Neural progenitor cell (in vitro differentiated cells): ENCODE measurements around the gene GPR37L1.
A peak's percentile ranks its signal among the peaks of the same experiment; 100 is the strongest.

Experiments used
- EZH2 ChIP-seq: fragments of 200-600 bp; sonication (generic); IDR thresholded peaks from 2 replicates; pipeline ENCODE4 v1.6.1; 2017; ENCODE audit warnings: antibody characterized with exemption, mild to moderate bottlenecking, moderate library complexity
- EZH2phosphoT487 ChIP-seq: fragments of 200-600 bp; sonication (generic); IDR thresholded peaks from 2 replicates; pipeline ENCODE4 v1.6.1; 2017; ENCODE audit warnings: antibody characterized with exemption
- TF ChIP-seq, protein P1 (sequence below): fragments of 200-600 bp; sonication (generic); IDR thresholded peaks from 2 replicates; pipeline ENCODE4 v1.5.1; 2017; ENCODE audit warnings: antibody characterized with exemption, mild to moderate bottlenecking

DNA sequence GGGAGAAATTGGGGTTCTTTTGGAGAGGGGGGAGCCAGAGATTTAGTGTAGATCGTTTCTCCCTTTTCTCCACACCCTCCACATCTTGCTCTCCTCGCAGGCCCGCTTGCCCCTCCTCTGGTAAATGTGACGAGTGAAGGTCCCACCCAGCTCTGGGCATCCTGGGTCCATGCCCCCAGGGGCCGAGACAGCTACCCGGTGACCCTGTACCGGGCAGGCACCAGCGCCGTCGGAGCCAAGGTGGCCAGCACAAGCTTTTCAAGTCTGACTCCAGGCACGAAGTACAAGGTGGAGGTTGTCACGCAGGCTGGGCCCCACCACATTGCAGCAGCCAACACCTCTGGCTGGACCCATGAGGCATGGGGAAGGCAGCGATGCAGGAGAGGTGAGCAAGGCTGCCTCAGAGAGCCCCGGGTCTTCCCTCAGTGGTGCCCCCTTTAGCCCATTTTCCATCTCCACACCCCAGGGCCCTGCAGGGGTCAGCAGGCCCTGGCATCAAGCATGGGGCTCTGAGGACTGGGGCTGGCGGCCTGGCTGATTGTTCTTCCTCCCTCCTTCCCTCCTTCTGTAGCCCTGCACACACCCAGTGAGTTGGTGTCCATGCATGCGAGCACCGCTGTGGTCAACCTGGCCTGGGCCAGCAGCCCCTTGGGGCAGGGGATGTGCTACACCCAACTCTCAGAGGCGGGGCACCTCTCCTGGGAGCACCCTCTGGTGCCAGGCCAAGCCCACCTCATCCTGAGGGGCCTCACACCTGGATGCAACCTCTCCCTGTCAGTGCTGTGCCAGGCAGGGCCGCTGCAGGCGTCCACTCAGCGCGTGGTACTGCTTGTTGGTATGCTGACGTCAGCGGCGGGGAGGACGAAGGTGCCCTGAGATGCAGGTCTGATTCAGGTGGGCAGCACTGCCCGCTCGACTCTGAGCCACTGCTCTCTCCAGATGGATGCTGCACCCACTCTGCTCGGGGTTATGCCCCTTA, 54.5 kb downstream of the GPR37L1 start:
- TF ChIP-seq, protein P1, sequence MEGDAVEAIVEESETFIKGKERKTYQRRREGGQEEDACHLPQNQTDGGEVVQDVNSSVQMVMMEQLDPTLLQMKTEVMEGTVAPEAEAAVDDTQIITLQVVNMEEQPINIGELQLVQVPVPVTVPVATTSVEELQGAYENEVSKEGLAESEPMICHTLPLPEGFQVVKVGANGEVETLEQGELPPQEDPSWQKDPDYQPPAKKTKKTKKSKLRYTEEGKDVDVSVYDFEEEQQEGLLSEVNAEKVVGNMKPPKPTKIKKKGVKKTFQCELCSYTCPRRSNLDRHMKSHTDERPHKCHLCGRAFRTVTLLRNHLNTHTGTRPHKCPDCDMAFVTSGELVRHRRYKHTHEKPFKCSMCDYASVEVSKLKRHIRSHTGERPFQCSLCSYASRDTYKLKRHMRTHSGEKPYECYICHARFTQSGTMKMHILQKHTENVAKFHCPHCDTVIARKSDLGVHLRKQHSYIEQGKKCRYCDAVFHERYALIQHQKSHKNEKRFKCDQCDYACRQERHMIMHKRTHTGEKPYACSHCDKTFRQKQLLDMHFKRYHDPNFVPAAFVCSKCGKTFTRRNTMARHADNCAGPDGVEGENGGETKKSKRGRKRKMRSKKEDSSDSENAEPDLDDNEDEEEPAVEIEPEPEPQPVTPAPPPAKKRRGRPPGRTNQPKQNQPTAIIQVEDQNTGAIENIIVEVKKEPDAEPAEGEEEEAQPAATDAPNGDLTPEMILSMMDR, result peak; percentile 5
- TF ChIP-seq EZH2 (no peak), EZH2phosphoT487 (no peak)
